Liver (tissue), 9 donors: ENCODE results near the gene PCMTD2. TPM values are rescaled to one million over a fixed set of nuclear protein-coding genes. Genes with fewer than 3 reads are reported as not detected.
A peak's percentile ranks its signal among the peaks of the same experiment; 100 is the strongest.
"Not testable (repeated sequence)": the region's sequence is repeated elsewhere in the genome, so short reads cannot be mapped to it uniquely, and the experiment has no call there.

Source experiments
- DNase-seq: peaks from one replicate; pipeline ENCODE4 v3.0.0-alpha.2; 2017; ENCODE audit warnings: low spot score
- H3K27ac ChIP-seq, 2 donors: one replicate each; pipeline ENCODE4 v1.7.0; 2013; ENCODE audit warnings: inconsistent platforms in 2 of 2, low read length in 2 of 2, control low read depth in 1 of 2, low read depth in 1 of 2, mild to moderate bottlenecking in 1 of 2
- H3K27me3 ChIP-seq, 4 donors: one replicate each; pipeline versions ENCODE4 v1.6.1 to v1.7.0; 2013; ENCODE audit warnings: low read length in 3 of 4, inconsistent platforms in 1 of 4, mild to moderate bottlenecking in 1 of 4, moderate library complexity in 1 of 4; ENCODE audit not compliant: control insufficient read depth in 4 of 4, insufficient read depth in 4 of 4
- H3K36me3 ChIP-seq, 4 donors: one replicate each; pipeline versions ENCODE4 v1.6.1 to v1.7.0; 2013; ENCODE audit warnings: low read length in 3 of 4, mild to moderate bottlenecking in 3 of 4, low read depth in 1 of 4, moderate library complexity in 1 of 4; ENCODE audit not compliant: control insufficient read depth in 4 of 4, insufficient read depth in 3 of 4
- H3K4me1 ChIP-seq, 4 donors: one replicate each; pipeline versions ENCODE4 v1.6.1 to v1.7.0; 2013; ENCODE audit warnings: low read length in 3 of 4, mild to moderate bottlenecking in 3 of 4, moderate library complexity in 1 of 4; ENCODE audit not compliant: control insufficient read depth in 4 of 4, insufficient read depth in 4 of 4
- H3K4me3 ChIP-seq, 3 donors: one replicate each; pipeline versions ENCODE4 v1.6.1 to v1.7.0; 2013; ENCODE audit warnings: low read length in 3 of 3, control low read depth in 1 of 3, low read depth in 1 of 3, mild to moderate bottlenecking in 1 of 3
- H3K9ac ChIP-seq, 2 donors: one replicate each; pipeline ENCODE4 v1.7.0; 2013; ENCODE audit warnings: low read length in 2 of 2, mild to moderate bottlenecking in 2 of 2, moderate library complexity in 2 of 2, control low read depth in 1 of 2, low read depth in 1 of 2
- H3K9me3 ChIP-seq, 4 donors: one replicate each; pipeline versions ENCODE4 v1.6.1 to v1.7.0; 2013; ENCODE audit warnings: low read length in 3 of 4; ENCODE audit not compliant: control insufficient read depth in 4 of 4
- FOXA1 ChIP-seq: IDR thresholded peaks from 2 replicates; pipeline ENCODE4 v1.6.1; 2016; ENCODE audit warnings: antibody characterized with exemption
- FOXA2 ChIP-seq: IDR thresholded peaks from 2 replicates; pipeline ENCODE4 v1.6.1; 2016; ENCODE audit warnings: antibody characterized with exemption
- HNF4A ChIP-seq, 2 donors: conservative IDR thresholded peaks; 2 replicates each; pipeline ENCODE4 v1.6.1; 2016; ENCODE audit warnings: antibody characterized with exemption in 2 of 2, mild to moderate bottlenecking in 2 of 2
- JUND ChIP-seq, 2 donors: IDR thresholded peaks; 2 replicates each; pipeline ENCODE4 v1.6.1; 2016; ENCODE audit warnings: antibody characterized with exemption in 2 of 2
- MAX ChIP-seq: IDR thresholded peaks from 2 replicates; pipeline ENCODE4 v1.6.1; 2016; ENCODE audit warnings: antibody characterized with exemption
- NR2F2 ChIP-seq: IDR thresholded peaks from 2 replicates; pipeline ENCODE4 v1.6.1; 2016; ENCODE audit warnings: antibody characterized with exemption
- RXRA ChIP-seq, 2 donors: IDR thresholded peaks; 2 replicates each; pipeline ENCODE4 v1.6.1; 2017 to 2018; ENCODE audit warnings: antibody characterized with exemption in 2 of 2, mild to moderate bottlenecking in 1 of 2
- WGBS: extraction: QIAGEN DNeasy Blood & Tissue Kit; methylation state at CpG from one replicate; pipeline ENCODE4 v1.1.7; 2013; 5-methylcytosine and 5-hydroxymethylcytosine counted together
- polyA plus RNA-seq, 2 donors: library from polyadenylated mRNA; stranded (reverse) in 1 of 2; unstranded in 1 of 2; fragments of 200-250 nt in 1 of 2; fragments of >200 nt in 1 of 2; fragmentation: Nextera tagmentation in 1 of 2; extraction: Ambion mirVana in 1 of 2; gene quantifications; one replicate each; pipeline versions ENCODE4 v1.2.1 to v1.2.3, GENCODE V29; 2013 to 2015
- total RNA-seq, 2 donors: library from RNA; depleted of rRNA; stranded (reverse); fragments of >200 nt; gene quantifications; one replicate each; pipeline ENCODE4 v1.2.3, GENCODE V29; 2014
- TF ChIP-seq, protein P1 (sequence below): IDR thresholded peaks from 2 replicates; pipeline ENCODE4 v1.6.1; 2016; ENCODE audit warnings: antibody characterized with exemption, mild to moderate bottlenecking
- TF ChIP-seq, protein P2 (sequence below): IDR thresholded peaks from 2 replicates; pipeline ENCODE4 v1.6.1; 2016; ENCODE audit warnings: antibody characterized with exemption
- donor health status: healthy.
- donor health status: healthy.
- donor health status: healthy.
- donor health status: healthy.
- donor health status: healthy.

Gene PCMTD2
- total and polyA plus RNA-seq, 4 donors: 12.7 to 74.4 (median 25.4) TPM

DNA sequence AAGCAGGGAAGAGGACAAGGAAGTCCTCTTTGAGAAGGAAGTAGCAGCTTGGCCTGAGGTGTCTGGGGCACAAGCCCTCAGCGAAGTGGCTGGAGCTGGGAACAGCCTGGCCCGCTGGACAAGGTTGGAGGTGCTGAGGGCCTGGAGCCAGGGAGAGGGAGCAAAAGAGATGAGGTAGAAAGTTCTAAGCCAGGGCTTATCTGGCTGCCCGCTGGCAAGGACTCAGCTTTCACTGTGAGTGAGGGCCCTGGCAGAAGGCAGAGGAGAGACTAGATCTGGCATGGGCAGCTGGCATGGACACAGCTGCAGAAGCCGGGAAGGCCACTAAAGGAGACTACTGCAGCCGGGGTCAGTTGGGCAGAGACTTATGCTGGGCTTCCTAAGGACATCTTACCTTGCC lies 21.8 kb upstream of the PCMTD2 start (continued):
- TF ChIP-seq, protein P1, sequence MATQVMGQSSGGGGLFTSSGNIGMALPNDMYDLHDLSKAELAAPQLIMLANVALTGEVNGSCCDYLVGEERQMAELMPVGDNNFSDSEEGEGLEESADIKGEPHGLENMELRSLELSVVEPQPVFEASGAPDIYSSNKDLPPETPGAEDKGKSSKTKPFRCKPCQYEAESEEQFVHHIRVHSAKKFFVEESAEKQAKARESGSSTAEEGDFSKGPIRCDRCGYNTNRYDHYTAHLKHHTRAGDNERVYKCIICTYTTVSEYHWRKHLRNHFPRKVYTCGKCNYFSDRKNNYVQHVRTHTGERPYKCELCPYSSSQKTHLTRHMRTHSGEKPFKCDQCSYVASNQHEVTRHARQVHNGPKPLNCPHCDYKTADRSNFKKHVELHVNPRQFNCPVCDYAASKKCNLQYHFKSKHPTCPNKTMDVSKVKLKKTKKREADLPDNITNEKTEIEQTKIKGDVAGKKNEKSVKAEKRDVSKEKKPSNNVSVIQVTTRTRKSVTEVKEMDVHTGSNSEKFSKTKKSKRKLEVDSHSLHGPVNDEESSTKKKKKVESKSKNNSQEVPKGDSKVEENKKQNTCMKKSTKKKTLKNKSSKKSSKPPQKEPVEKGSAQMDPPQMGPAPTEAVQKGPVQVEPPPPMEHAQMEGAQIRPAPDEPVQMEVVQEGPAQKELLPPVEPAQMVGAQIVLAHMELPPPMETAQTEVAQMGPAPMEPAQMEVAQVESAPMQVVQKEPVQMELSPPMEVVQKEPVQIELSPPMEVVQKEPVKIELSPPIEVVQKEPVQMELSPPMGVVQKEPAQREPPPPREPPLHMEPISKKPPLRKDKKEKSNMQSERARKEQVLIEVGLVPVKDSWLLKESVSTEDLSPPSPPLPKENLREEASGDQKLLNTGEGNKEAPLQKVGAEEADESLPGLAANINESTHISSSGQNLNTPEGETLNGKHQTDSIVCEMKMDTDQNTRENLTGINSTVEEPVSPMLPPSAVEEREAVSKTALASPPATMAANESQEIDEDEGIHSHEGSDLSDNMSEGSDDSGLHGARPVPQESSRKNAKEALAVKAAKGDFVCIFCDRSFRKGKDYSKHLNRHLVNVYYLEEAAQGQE: peak; percentile 74
- TF ChIP-seq FOXA2 (no peak), JUND (IDR thresholded peaks at IDR 0.05) (peak in 1 of 2 donors; percentile 51), NR2F2 (no peak)
- TF ChIP-seq, protein P2, sequence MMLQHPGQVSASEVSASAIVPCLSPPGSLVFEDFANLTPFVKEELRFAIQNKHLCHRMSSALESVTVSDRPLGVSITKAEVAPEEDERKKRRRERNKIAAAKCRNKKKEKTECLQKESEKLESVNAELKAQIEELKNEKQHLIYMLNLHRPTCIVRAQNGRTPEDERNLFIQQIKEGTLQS: no peak

DNA sequence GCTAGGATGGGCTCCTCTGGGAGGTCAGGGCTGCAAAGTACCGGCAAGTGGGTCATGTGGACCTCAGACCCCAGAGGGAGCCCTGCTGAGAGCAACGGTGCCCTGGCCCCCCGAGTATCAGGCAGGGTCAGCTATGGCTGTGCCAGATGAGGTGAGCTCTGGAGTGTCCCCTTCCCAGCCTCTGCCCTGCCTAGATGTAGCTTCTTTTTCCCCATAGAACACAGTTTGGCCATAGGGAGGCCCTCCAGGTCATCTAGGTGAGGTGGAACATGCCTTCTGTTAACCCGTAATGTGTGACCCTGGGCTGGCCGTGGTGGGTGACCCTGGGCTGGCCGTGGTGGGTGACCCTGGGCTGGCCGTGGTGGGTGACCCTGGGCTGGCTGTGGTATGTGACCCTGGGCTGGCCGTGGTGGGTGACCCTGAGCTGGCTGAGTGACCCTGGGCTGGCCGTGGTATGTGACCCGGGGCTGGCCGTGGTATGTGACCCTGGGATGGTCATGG lies 21.2 kb upstream of the PCMTD2 start:
- 64% methylated on average over 11 of the region's 11 CpGs for WGBS
- Histone ChIP-seq H3K9me3 (no peaks in the 10 kb centered on the region), H3K36me3 (no peaks in the 10 kb centered on the region), H3K27ac (peak overlapping the region; percentile 72 to 93), H3K27me3 (no peaks in the 10 kb centered on the region), H3K9ac (no peak overlapping the region), H3K4me1 (peaks cover 25 to 43% (median 35%) of the 10 kb centered on the region in 4 donors), H3K4me3 (no peak overlapping the region)
- TF ChIP-seq MAX (no peak), FOXA1 (no peak), HNF4A (conservative IDR thresholded peaks at IDR 0.05) (no peak), RXRA (IDR thresholded peaks at IDR 0.05) (no peak), NR2F2 (no peak)
- TF ChIP-seq, protein P2: no peak
- no peak for DNase-seq

GRCh38 chr20:64234921-64235565 lies 20.5 kb upstream of the PCMTD2 start:
- WGBS: 98% methylated on average over 17 of the region's 17 CpGs
- peak overlapping the region in 1 of 2 donors; percentile 93 for H3K27ac ChIP-seq
- not testable (repeated sequence) for H3K27me3 ChIP-seq, H3K9ac ChIP-seq, H3K4me3 ChIP-seq, DNase-seq, H3K36me3 ChIP-seq, H3K9me3 ChIP-seq
- H3K4me1 ChIP-seq: peaks cover 25 to 43% (median 35%) of the 10 kb centered on the region in 4 donors
